Activated effector memory CD4-positive, alpha-beta T cell treated with anti-CD3 and anti-CD28 coated beads, Interleukin-2, amount 50 U/mL, for 16 hours (primary cell): ENCODE data around the gene KRTAP22-1.

ENCODE experiments used
- DNase-seq: peaks from one replicate; pipeline ENCODE4 v3.0.0-alpha.2; 2020

The KRTAP22-1 gene

GRCh38 chr21:30600787-30601186 lies at the start of gene KRTAP22-1:
Gene KRTAP22-1, plus strand, starts transcription at chr21:30601087.
- DNase-seq = no peak

- no peak for DNase-seq
Measured at GRCh38 chr21:30552782-30553181, 48.1 kb upstream of the KRTAP22-1 start.

GRCh38 chr21:30555095-30555494 lies 45.8 kb upstream of the KRTAP22-1 start:
- no peak for DNase-seq

GRCh38 chr21:30561264-30561895 lies 39.5 kb upstream of the KRTAP22-1 start, which contains the start of gene KRTAP19-7:
Gene KRTAP19-7, minus strand, starts transcription at chr21:30561314. Its CDS starts 25 bp downstream, at chr21:30561289.
- no peak for DNase-seq

GRCh38 chr21:30561957-30562356 lies 38.9 kb upstream of the KRTAP22-1 start:
- DNase-seq = no peak

- DNase-seq = no peak
Measured at GRCh38 chr21:30563072-30563471, 37.8 kb upstream of the KRTAP22-1 start.

GRCh38 chr21:30563630-30564029 lies 37.3 kb upstream of the KRTAP22-1 start:
- DNase-seq = no peak

- DNase-seq = no peak
Measured at GRCh38 chr21:30567617-30568016, 33.3 kb upstream of the KRTAP22-1 start.

- DNase-seq = no peak
Measured at GRCh38 chr21:30577766-30578165, 23.1 kb upstream of the KRTAP22-1 start.

GRCh38 chr21:30579346-30579745 lies 21.5 kb upstream of the KRTAP22-1 start:
- DNase-seq = no peak

- no peak for DNase-seq
Measured at GRCh38 chr21:30580132-30580531, 20.8 kb upstream of the KRTAP22-1 start.

- no peak for DNase-seq
Measured at GRCh38 chr21:30582870-30583269, 18.0 kb upstream of the KRTAP22-1 start.

GRCh38 chr21:30590297-30590696 lies 10.6 kb upstream of the KRTAP22-1 start, which contains the start of gene KRTAP22-2:
Gene KRTAP22-2, minus strand, starts transcription at chr21:30590397.
- DNase-seq = no peak

- no peak for DNase-seq
Measured at GRCh38 chr21:30592140-30592539, 8.7 kb upstream of the KRTAP22-1 start, which contains the start of gene KRTAP6-3. Gene KRTAP6-3, plus strand, starts transcription at chr21:30592440. Its CDS starts 6 bp downstream, at chr21:30592446.

- DNase-seq = no peak
Measured at GRCh38 chr21:30598802-30599201, 2.1 kb upstream of the KRTAP22-1 start, which contains the start of gene KRTAP6-2. Gene KRTAP6-2, minus strand, starts transcription at chr21:30598902. Its CDS starts 28 bp downstream, at chr21:30598874.

GRCh38 chr21:30605968-30606367 lies 5.1 kb downstream of the KRTAP22-1 start:
- no peak for DNase-seq

- DNase-seq = no peak
Measured at GRCh38 chr21:30612132-30612531, 11.2 kb downstream of the KRTAP22-1 start.

- DNase-seq = no peak
Measured at GRCh38 chr21:30613836-30614235, 12.9 kb downstream of the KRTAP22-1 start, which contains the start of gene KRTAP6-1. Gene KRTAP6-1, minus strand, starts transcription at chr21:30613930. Its CDS starts 26 bp downstream, at chr21:30613904.

GRCh38 chr21:30615199-30615598 lies 14.3 kb downstream of the KRTAP22-1 start:
- no peak for DNase-seq

- DNase-seq = no peak
Measured at GRCh38 chr21:30616125-30616524, 15.2 kb downstream of the KRTAP22-1 start, which contains the start of gene KRTAP20-1. Gene KRTAP20-1, plus strand, starts transcription at chr21:30616425. Its CDS starts 30 bp downstream, at chr21:30616455.

- DNase-seq = no peak
Measured at GRCh38 chr21:30620080-30620479, 19.2 kb downstream of the KRTAP22-1 start.

GRCh38 chr21:30620522-30620921 lies 19.6 kb downstream of the KRTAP22-1 start, which contains the start of gene KRTAP20-4:
Gene KRTAP20-4, plus strand, starts transcription at chr21:30620627.
- DNase-seq = no peak

- no peak for DNase-seq
Measured at GRCh38 chr21:30623362-30623761, 22.5 kb downstream of the KRTAP22-1 start.

GRCh38 chr21:30625449-30626165 lies 24.7 kb downstream of the KRTAP22-1 start:
- no peak for DNase-seq
